Stimulated activated CD4-positive, alpha-beta T cell treated with anti-CD3 and anti-CD28 coated beads, Interleukin-15, amount 100 ng/mL, for 48 hours (primary cell): Measurements from ENCODE around the gene PDE4B.

Source experiments
- DNase-seq, 2 donors: peaks; one replicate each; pipeline ENCODE4 v3.0.0-alpha.2; 2020; ENCODE audit warnings: low read depth in 2 of 2

Gene PDE4B

GRCh38 chr1:66182551-66183178 is 390.0 kb downstream of the PDE4B start:
- DNase-seq: peak; percentile 31 to 34

- no peak for DNase-seq
Measured at GRCh38 chr1:66183400-66183799, 390.7 kb downstream of the PDE4B start.

- DNase-seq: no peak
Measured at GRCh38 chr1:66197120-66197519, 404.4 kb downstream of the PDE4B start.

- DNase-seq: no peak
Measured at GRCh38 chr1:66197785-66198184, 405.1 kb downstream of the PDE4B start.

GRCh38 chr1:66206563-66207144 is 414.0 kb downstream of the PDE4B start:
- DNase-seq: no peak

GRCh38 chr1:66207484-66207883 is 414.8 kb downstream of the PDE4B start:
- no peak for DNase-seq

GRCh38 chr1:66208632-66209031 is 415.9 kb downstream of the PDE4B start:
- no peak for DNase-seq

GRCh38 chr1:66210635-66211244 is 418.0 kb downstream of the PDE4B start:
- no peak for DNase-seq

- DNase-seq: no peak
Measured at GRCh38 chr1:66211521-66211920, 418.8 kb downstream of the PDE4B start.

GRCh38 chr1:66213491-66213890 is 420.8 kb downstream of the PDE4B start:
- no peak for DNase-seq

- no peak for DNase-seq
Measured at GRCh38 chr1:66214901-66215300, 422.2 kb downstream of the PDE4B start.

GRCh38 chr1:66217021-66217420 is 424.3 kb downstream of the PDE4B start:
- DNase-seq: no peak

- no peak for DNase-seq
Measured at GRCh38 chr1:66217561-66217960, 424.9 kb downstream of the PDE4B start.

- no peak for DNase-seq
Measured at GRCh38 chr1:66220477-66220876, 427.8 kb downstream of the PDE4B start.

- DNase-seq: no peak
Measured at GRCh38 chr1:66223681-66224080, 431.0 kb downstream of the PDE4B start.

- DNase-seq: no peak
Measured at GRCh38 chr1:66226985-66227384, 434.3 kb downstream of the PDE4B start.

- DNase-seq: no peak
Measured at GRCh38 chr1:66227966-66228365, 435.3 kb downstream of the PDE4B start.

- DNase-seq: no peak
Measured at GRCh38 chr1:66231217-66231616, 438.5 kb downstream of the PDE4B start.

- DNase-seq: no peak
Measured at GRCh38 chr1:66231681-66232463, 439.2 kb downstream of the PDE4B start.

GRCh38 chr1:66237042-66237441 is 444.3 kb downstream of the PDE4B start:
- DNase-seq: no peak

GRCh38 chr1:66237722-66238479 is 445.2 kb downstream of the PDE4B start:
- no peak for DNase-seq

- no peak for DNase-seq
Measured at GRCh38 chr1:66239834-66240233, 447.1 kb downstream of the PDE4B start.
